Heart right ventricle (tissue), 16 donors: ENCODE results near the gene KRT40. TPM values are rescaled to one million over a fixed set of nuclear protein-coding genes. Genes with fewer than 3 reads are reported as not detected.

ENCODE experiments used
- ATAC-seq, 8 donors: fragments of 200-7000 bp; cut with Tn5 transposase; one replicate each; pipeline ENCODE4 v1.9.1; 2020; ENCODE audit warnings: mild to moderate bottlenecking in 8 of 8, moderate library complexity in 8 of 8, moderate number of reproducible peaks in 1 of 8
- DNase-seq, 2 donors: peaks; one replicate each; pipeline ENCODE4 v3.0.0-alpha.2; 2020
- H3K27ac ChIP-seq, 10 donors: fragments of 200-600 bp; sonication (generic) in 2 of 10; one replicate each; pipeline versions ENCODE4 v1.5.0 to v1.8.0; 2020 to 2022; ENCODE audit warnings: mild to moderate bottlenecking in 3 of 10
- H3K27me3 ChIP-seq, 7 donors: fragments of 200-600 bp; one replicate each; pipeline ENCODE4 v1.8.0; 2021 to 2022; ENCODE audit warnings: mild to moderate bottlenecking in 2 of 7
- H3K36me3 ChIP-seq, 9 donors: fragments of 200-600 bp; sonication (generic) in 1 of 9; one replicate each; pipeline versions ENCODE4 v1.5.0 to v1.8.0; 2020 to 2022; ENCODE audit warnings: mild to moderate bottlenecking in 2 of 9
- H3K4me1 ChIP-seq, 9 donors: fragments of 200-600 bp; sonication (generic) in 1 of 9; one replicate each; pipeline versions ENCODE4 v1.5.0 to v1.8.0; 2020 to 2022; ENCODE audit warnings: mild to moderate bottlenecking in 4 of 9
- H3K4me3 ChIP-seq, 10 donors: fragments of 200-600 bp; sonication (generic) in 2 of 10; one replicate each; pipeline versions ENCODE4 v1.5.0 to v1.8.0; 2020 to 2022; ENCODE audit warnings: mild to moderate bottlenecking in 7 of 10, moderate library complexity in 2 of 10
- H3K9me3 ChIP-seq, 11 donors: fragments of 200-600 bp in 10 of 11; sonication (generic) in 2 of 11; one replicate each; pipeline versions ENCODE4 v1.5.0 to v1.8.0; 2013 to 2022; ENCODE audit warnings: mild to moderate bottlenecking in 2 of 11, control low read depth in 1 of 11, moderate library complexity in 1 of 11
- WGBS, 2 donors: extraction: QIAGEN DNeasy Blood & Tissue Kit; methylation state at CpG; one replicate each; pipeline ENCODE4 v1.1.7; 2013; ENCODE audit warnings: inconsistent platforms in 1 of 2; 5-methylcytosine and 5-hydroxymethylcytosine counted together
- intact Hi-C, 10 donors: fragments of 100-400 bp; cut with DNase I; formaldehyde crosslinking; loops; one replicate each; pipeline versions ENCODE4 v1.11.1 to v1.14.2; 2022
- polyA plus RNA-seq, 2 donors: library from polyadenylated mRNA; stranded (reverse); fragments of 200-250 nt; gene quantifications; one replicate each; pipeline ENCODE4 v1.2.3, GENCODE V29; 2013
- total RNA-seq, 10 donors: library from RNA; stranded (reverse); fragmentation: NEBNext Ultra II Directional in 3 of 10; extraction: Animal tissue kit (Norgen Biotek cat#: 25700) in 3 of 10; gene quantifications; one replicate each; pipeline versions ENCODE4 v1.2.1 to v1.2.4, GENCODE V29; 2021 to 2023
- TF ChIP-seq, protein P1 (sequence below), 9 donors: fragments of 200-600 bp; sonication (generic) in 2 of 9; IDR thresholded peaks; one replicate each; pipeline versions ENCODE4 v1.5.0 to v1.8.0; 2021 to 2022; ENCODE audit warnings: antibody characterized with exemption in 9 of 9, mild to moderate bottlenecking in 5 of 9, moderate library complexity in 1 of 9
- donor health status: Arrhythmogenic right ventricular cardiomyopathy.
- donor health status: ischemic (EF 13 %, LVEDD 7.1; RV severe dilation, severe dysfunction).
- donor health status: healthy with polysubstance abuse.
- donor health status: DM: no; HTN: yes; CAD: no.
- donor health status: DM: no; HTN: no; CAD: no.
- donor health status: ischemic (EF 25% LVEDD 6.9; RV normal size, moderate dysfunction).
- donor health status: ischemic (EF 25% LVEDD 5.7; RV mildly dilated, moderate dysfunction).
- donor health status: healthy.
- donor health status: DM: yes; HTN: yes; CAD: no.
- donor health status: Ischemic cardiomyopathy.
- donor health status: ischemic (EF 35%, LVEDD 5.7; RV mildly dilated, moderate dysfunction).
- donor health status: nonischemic (EF 11% LVEDD 7.7; RV severe dilation, severe dysfunction).
- donor health status: DM: yes; HTN: yes; CAD: no.
- donor health status: PGD.
- donor health status: ischemic (EF 29% LVEDD 5.4; RV normal size, mild dysfunction).
- donor health status: nonischemic (EF 23%, LVEDD 6.1; RV moderate dilation, normal function).

KRT40 gene
- total and polyA plus RNA-seq, 12 donors: not detected

DNA sequence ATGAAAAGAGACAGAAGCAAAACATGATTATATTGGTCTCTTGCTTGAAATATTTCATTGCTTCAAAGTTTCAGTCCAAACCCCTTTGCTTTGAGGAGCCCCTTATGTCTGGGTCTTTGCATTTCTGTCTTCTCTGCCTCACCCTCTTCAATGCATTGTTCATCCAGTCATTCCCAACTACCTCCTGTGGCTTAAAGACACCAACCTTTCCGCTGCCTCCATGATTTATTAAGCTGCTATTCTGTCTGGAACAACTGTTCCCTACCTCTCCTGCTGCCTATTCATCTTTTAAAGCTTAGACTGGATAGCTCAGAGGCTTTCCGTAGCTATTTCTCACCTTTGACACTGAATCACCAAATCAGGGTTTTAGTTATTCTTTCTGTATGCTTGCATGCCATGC lies 13.2 kb upstream of the KRT40 start:
- DNase-seq (no peak), ATAC-seq (no peak)
- Histone ChIP-seq H3K27me3 (peaks cover 0 to 56% (median 34%) of the 10 kb centered on the region in 7 donors), H3K27ac (no peak overlapping the region), H3K4me3 (no peak overlapping the region), H3K9me3 (peaks cover 0 to 3% (median 0%) of the 10 kb centered on the region in 11 donors), H3K36me3 (no peaks in the 10 kb centered on the region), H3K4me1 (no peaks in the 10 kb centered on the region)
- TF ChIP-seq, protein P1, sequence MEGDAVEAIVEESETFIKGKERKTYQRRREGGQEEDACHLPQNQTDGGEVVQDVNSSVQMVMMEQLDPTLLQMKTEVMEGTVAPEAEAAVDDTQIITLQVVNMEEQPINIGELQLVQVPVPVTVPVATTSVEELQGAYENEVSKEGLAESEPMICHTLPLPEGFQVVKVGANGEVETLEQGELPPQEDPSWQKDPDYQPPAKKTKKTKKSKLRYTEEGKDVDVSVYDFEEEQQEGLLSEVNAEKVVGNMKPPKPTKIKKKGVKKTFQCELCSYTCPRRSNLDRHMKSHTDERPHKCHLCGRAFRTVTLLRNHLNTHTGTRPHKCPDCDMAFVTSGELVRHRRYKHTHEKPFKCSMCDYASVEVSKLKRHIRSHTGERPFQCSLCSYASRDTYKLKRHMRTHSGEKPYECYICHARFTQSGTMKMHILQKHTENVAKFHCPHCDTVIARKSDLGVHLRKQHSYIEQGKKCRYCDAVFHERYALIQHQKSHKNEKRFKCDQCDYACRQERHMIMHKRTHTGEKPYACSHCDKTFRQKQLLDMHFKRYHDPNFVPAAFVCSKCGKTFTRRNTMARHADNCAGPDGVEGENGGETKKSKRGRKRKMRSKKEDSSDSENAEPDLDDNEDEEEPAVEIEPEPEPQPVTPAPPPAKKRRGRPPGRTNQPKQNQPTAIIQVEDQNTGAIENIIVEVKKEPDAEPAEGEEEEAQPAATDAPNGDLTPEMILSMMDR (IDR thresholded peaks at IDR 0.05): no peak
- WGBS, 2 donors: 83 to 85% methylated on average over 2 of the region's 2 CpGs
- intact Hi-C loops: no loop called here

DNA sequence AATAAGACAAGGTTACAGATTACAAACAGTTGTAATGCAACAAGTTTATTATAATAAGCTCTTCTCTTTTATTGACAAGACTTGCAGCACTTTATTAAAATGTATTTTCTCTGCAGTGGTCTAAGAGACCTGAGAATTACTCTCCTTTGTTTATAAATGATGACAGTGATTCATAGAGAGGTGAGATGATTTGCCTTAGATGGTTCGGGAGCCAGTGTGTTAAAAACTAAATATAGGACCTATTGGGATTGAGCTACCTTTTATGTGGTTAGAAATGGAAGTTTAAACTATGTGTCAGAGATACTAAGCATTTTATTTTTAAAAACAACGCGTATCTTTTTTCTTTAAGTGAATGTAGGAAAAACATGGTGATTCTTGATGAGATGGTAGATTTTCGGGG lies 12.7 kb upstream of the KRT40 start:
- H3K4me3 ChIP-seq: no peak overlapping the region
- ATAC-seq (no peak), DNase-seq (no peak)
- H3K27ac ChIP-seq: no peak overlapping the region
- H3K4me1 ChIP-seq: no peaks in the 10 kb centered on the region
- peaks cover 0 to 3% (median 0%) of the 10 kb centered on the region in 11 donors for H3K9me3 ChIP-seq
- H3K36me3 ChIP-seq: no peaks in the 10 kb centered on the region
- TF ChIP-seq, protein P1 (IDR thresholded peaks at IDR 0.05): no peak
- intact Hi-C loops: no loop called here
- WGBS, 2 donors: 84 to 86% methylated on average over 4 of the region's 4 CpGs
- peaks cover 0 to 60% (median 33%) of the 10 kb centered on the region in 7 donors for H3K27me3 ChIP-seq

DNA sequence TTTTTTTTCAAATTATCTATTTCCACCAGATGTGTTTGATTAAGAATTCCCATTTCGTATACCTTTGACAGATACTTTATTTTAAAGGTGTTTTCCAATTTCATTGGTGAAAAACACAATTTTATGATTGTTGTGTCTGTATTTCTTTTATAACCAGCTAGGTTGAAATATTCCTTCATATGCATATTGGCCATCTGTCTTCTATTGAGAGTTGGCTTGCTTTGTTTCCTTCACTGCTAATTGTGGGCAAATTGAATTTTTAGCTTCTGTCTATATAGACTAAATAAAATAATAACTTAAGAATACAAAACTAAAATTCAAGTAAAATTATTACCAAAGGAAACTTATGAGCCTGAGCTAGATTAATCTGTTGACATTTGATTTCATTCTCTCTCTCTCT lies 11.0 kb upstream of the KRT40 start:
- Histone ChIP-seq H3K27me3 (peaks cover 0 to 71% (median 33%) of the 10 kb centered on the region in 7 donors), H3K4me1 (no peaks in the 10 kb centered on the region), H3K36me3 (no peaks in the 10 kb centered on the region), H3K9me3 (peaks cover 0 to 7% (median 0%) of the 10 kb centered on the region in 11 donors), H3K27ac (no peak overlapping the region), H3K4me3 (no peak overlapping the region)
- ATAC-seq (no peak), DNase-seq (no peak)
- 46 to 52% methylated on average over 1 of the region's 1 CpG for WGBS, 2 donors
- TF ChIP-seq, protein P1 (IDR thresholded peaks at IDR 0.05): no peak
- intact Hi-C loops: no loop called here

DNA sequence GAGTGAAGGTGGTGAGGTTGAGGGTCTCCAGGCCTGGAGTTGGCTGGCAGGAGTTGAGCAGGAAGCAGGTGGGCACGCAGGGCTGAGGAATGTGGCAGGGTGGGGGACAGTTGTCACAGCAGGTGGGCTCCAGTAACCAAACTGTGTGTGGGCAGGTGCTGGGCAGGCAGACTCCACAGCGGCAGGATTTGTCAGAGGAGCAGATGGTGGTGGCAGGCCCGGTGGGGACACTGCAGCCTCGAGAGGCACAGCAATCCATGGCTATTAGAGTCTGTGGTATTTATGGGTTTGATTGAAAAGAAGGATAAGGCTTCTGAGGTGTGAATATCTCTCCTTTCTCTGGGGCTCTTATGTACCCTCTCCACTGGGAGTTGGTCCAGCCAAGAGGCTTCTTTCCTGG lies 9.7 kb upstream of the KRT40 start, which contains the start of gene KRTAP3-3:
Gene KRTAP3-3 (minus strand): TSS at position 326 of the 400 bp plus-strand sequence. CDS start 67 bp downstream, at position 259.
- Histone ChIP-seq H3K36me3 (no peaks in the 10 kb centered on the region), H3K4me3 (no peak within 1 kb of the TSS), H3K9me3 (peaks cover 0 to 7% (median 0%) of the 10 kb centered on the region in 11 donors), H3K4me1 (no peaks in the 10 kb centered on the region), H3K27ac (no peak within 1 kb of the TSS), H3K27me3 (peaks cover 0 to 64% (median 27%) of the 10 kb centered on the region in 7 donors)
- DNase-seq (no peak), ATAC-seq (no peak)
- TF ChIP-seq, protein P1 (IDR thresholded peaks at IDR 0.05): no peak
- WGBS, 2 donors: 39 to 40% methylated on average over 4 of the region's 4 CpGs
- intact Hi-C loops: no loop called here
